Stimulated activated CD4-positive, alpha-beta T cell treated with anti-CD3 and anti-CD28 coated beads, Interleukin-15, amount 100 ng/mL, for 1 hour (primary cell): ENCODE data around the gene KRTAP22-1.

Source experiments
- DNase-seq, 2 donors: peaks; one replicate each; pipeline ENCODE4 v3.0.0-alpha.2; 2020; ENCODE audit warnings: low read depth in 1 of 2, low spot score in 1 of 2

The KRTAP22-1 gene

DNA sequence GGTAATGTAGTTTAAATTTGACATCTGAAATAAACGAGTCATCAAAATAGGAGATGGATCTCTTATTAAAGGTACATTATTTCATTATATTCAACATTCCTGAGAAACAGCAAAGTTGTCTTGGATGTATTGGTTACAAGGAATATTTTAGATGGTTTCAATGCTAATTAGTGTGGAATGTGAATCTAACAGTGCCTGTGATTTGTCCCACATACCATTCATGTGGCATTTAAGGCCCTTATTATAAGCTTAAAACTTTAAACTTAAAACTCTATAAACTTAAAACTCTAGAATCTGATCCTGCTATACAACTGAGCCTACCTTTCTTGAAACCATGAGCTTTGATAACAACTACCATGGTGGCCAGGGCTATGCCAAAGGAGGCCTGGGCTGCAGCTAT is at the start of gene KRTAP22-1:
Gene KRTAP22-1 (plus strand): TSS at position 301 of the 400 bp plus-strand sequence.
- DNase-seq: no peak

DNA sequence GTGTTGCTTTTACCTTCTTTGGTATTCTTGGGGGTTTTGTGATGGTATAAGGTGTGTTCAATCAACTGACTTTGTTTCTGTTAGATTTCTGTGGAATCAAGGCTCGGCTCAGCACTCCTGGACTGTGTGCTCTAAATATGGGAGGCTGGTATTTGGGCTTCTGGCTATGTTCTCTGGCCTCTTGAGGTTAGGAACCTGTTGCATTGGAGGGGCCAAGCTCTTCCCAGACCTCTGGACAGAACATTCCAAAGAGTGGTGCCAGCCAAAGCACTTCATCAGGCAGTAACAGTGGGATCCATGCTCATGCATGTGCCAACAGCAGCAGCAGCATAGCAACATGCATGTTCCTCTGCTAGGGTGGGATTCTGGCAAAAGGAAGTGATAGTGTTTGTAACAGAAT is 48.1 kb upstream of the KRTAP22-1 start:
- no peak for DNase-seq

DNA sequence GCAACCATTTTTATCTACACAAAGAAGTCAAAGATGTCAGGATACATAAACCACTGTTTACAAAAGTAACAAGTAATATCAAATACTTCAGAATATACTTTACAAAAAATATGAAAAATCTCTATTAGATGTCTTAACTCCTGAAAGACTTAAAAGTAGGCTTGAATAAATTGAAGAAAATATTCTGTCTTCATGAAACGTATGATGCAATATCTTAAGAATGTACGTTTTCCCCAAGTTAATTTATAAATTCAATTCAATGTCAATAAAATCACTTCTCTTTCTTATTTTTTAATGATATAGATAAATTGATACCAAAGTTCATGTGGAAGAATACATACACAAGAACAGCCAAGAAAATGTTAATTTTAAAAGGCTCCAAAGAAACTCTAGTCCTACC is 45.8 kb upstream of the KRTAP22-1 start:
- no peak for DNase-seq

DNA sequence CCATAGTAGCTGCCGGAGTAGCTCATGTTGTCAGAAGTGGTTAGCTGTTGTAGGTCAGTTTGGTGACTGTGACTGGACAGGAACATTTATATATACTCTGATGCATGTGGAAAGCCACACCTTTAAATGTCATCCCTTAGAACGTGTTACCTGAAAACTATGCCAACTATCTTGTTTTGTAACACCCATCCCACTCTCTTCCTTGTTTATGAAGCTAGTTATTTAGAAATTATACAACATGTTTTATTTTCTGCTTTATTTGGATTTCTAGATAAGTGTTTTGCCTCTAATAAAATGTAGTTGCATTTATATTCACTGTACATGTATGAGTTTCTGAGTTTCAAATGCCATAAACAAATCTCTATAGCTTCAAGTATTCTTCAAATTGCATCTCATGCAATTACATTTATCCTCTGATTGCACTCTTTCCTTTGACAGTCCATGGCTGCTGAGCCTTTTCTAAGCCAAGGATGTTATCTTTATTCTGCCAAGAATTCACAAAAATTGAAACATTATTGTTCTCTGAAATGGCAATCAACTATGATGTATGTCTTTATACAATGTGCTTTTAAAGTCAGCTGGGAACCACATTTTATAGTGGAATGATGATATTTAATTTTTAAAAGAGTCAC is 39.5 kb upstream of the KRTAP22-1 start, which contains the start of gene KRTAP19-7:
Gene KRTAP19-7 (minus strand): TSS at position 51 of the 632 bp plus-strand sequence. CDS start 25 bp downstream, at position 26.
- no peak for DNase-seq

DNA sequence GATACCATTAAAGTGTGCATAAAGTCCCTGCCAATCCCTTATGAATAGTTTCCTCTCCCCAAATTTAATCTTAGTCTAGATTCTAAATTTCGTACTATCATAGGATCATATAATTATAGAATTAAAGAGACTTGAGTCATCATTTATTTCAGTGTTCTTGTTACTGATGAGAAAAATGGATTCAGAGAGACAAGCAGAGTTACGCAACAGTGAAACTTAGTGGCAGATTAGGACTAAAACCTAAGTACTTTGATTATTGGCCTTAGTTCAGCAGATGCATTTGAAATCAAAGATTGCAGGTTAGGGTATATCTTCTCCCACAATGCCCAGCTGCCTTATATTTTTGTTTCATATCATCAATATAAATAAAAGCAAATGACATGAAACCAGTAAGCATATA is 38.9 kb upstream of the KRTAP22-1 start:
- DNase-seq: no peak

DNA sequence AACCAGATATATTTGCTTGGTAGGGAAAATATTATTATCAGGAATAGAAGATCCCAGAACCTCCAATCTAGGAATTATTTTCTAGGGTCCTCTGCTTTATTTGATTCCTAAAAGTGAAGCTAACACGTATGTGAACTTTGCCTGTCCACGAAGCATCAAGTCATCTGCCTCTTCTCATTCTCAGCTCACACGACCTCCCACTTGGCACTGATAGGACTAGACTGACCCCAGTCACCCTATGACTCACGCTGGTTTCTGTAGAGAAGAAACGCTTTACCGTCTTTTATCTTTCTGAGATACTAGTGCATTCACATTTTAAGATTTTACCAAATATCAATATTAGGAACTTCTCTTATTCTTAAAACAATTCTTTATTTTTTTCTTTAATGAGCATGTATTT is 37.8 kb upstream of the KRTAP22-1 start:
- no peak for DNase-seq

DNA sequence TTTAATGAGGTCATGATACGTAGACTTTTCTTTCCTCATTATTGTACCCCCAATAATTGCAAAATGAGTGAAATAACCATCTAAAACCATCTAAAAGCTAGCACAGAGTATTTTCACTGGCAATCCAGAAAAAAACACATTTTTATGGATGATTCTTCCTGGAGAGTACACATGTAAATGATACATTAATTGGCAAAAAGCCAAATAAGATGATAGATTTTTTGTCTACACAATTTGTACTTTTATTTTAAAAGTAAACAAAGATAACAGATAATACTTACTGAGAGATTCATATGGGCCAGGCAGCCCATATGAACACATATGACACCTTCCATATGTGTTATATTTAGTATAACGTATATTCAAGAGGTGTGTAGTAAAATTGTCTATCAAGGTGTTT is 37.3 kb upstream of the KRTAP22-1 start:
- no peak for DNase-seq

DNA sequence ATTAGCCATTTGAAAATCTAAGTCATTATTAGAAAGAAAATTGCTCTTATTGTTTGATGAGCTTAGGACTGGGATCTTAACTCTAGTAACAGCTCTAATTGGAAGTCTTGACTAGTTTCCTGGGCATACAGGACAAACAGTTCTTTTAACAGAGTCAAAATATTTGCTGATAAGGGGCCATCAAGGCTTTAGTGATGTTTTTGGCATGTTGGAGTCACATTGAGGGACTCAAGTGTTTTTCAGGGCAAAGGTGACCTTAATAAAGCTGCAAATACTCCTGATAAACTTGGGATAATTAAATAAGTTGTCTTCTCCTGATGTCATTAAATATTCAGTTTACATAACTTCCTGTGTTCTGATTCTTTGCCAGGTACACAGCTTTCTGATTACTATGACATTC is 33.3 kb upstream of the KRTAP22-1 start:
- no peak for DNase-seq

DNA sequence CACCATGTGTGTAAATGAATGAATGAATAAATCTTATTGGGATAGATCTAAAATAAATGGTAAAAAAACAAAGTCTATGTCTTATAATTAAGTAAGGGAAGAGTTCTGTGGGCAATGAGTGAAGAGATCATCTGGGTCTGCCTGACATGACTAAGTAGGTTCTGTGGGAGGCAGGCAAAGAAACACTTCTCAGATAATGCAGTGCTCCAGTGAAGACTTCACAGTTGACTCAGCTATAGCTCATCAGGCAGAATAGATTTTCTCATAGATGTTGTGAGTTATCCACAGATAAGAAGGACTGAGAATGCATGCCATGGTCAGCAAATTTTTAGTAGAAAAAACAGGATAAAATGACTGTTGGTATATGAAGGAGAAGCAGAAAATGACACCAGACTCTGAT is 23.1 kb upstream of the KRTAP22-1 start:
- DNase-seq: no peak

DNA sequence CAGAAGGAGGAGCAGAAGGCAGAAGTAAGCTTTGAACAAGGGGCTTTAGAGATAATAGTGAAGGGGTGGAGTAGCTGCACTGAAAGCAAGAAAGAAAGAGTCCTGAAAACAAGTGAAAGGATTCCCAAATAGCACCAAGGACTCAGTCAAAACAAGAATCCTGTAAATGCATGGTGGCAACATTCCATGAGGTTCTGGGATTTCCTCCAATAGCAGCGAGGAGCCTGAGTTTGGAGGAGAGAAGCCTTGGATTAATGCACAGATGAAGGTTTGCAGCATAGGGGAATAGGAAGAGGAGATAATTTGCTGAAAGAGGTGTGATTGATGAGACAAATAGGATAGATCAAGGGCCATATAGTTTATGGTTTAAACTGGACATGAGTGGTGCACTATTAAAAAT is 21.5 kb upstream of the KRTAP22-1 start:
- DNase-seq: no peak

DNA sequence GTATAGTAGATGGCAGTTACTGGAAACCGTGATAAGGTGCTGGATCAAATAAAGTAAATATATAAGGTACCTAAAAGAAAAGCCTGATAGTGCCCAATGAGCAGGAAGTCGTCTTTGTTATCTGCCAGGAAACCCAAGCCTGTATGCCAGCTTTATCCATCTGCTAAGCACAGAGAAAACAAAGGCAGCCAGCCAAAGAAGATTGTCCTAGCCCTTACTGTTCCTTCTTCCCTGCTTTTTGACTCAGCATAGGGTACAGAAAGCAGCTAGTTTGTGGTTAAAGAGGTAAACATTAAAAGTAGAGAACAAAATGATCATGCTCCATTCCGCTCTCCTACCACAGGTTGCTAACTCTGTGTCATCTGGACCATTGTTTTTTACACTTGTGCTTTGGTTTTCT is 20.8 kb upstream of the KRTAP22-1 start:
- DNase-seq: no peak

DNA sequence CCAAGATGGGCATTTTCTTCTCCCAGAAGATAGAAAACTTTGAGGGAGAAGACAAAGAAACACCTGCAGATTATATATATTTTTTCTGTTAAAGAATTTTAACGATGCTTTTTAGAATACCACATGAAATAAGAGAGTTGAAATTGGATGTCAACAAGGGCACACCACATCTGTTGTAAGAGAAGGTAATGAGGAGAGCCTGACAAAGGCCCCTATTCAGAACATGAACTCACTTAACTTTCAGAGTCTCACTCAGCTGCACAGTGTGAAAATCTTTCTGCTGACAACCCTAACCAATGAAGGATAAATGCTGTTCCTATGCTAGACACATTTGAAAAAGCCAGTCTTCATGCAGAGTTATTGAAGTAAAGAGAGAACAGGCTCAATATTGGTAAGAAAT is 18.0 kb upstream of the KRTAP22-1 start:
- DNase-seq: no peak

DNA sequence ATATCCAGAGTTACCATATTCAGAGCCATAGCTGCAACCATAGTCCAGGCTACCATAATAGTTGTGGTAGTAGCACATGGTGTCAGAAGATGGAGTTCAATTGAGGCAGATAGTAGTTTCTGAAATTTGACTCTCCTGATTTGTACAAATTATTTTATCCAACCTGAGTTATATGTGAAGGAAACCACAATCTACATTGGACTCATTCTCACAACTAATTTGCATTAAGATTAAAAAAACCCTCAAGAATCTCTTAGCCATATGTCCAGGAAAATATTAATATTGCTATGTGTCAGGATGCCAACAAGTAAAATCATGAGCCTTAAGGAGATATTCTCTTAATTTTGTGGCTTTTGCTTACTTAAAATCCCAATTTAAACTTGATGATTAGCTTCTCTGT is 10.6 kb upstream of the KRTAP22-1 start, which contains the start of gene KRTAP22-2:
Gene KRTAP22-2 (minus strand): TSS at position 101 of the 400 bp plus-strand sequence.
- DNase-seq: no peak

DNA sequence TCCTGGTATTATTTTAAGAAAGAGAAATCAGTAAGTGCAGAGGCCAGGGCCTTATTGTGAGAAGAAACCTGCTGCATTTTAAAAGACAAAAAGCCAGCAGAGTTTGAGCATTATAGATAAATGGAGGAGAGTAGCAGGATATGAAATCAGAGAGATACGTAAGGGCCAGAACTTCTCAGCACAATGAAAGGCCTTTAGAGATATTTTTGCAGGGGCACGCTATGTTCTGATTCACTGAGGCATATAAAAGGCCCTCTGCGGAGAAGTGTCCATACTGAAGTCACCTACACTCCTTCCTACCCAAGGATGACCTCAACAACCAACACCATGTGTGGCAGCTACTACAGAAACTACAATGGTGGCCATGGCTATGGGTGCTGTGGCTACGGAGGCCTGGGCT is 8.7 kb upstream of the KRTAP22-1 start, which contains the start of gene KRTAP6-3:
Gene KRTAP6-3 (plus strand): TSS at position 301 of the 400 bp plus-strand sequence. CDS start 6 bp downstream, at position 307.
- no peak for DNase-seq

DNA sequence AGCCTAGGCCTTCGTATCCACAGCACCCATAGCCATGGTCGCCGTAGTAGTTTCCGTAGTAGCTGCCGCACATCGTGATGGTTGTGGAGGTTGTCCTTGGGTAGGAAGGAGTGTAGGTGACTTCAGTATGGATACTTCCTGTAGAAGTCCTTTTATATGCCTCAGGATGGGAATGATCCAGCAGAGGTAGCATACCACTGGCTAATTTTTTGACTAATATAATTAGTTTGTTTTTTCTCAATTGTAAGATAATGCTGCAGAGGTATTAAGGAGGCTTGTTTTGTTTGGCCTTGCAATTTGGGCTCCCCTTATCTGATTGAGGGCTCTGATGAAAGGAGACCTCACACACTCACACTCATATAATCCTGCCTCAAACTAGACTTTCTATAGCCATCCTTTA is 2.1 kb upstream of the KRTAP22-1 start, which contains the start of gene KRTAP6-2:
Gene KRTAP6-2 (minus strand): TSS at position 101 of the 400 bp plus-strand sequence. CDS start 28 bp downstream, at position 73.
- DNase-seq: no peak

DNA sequence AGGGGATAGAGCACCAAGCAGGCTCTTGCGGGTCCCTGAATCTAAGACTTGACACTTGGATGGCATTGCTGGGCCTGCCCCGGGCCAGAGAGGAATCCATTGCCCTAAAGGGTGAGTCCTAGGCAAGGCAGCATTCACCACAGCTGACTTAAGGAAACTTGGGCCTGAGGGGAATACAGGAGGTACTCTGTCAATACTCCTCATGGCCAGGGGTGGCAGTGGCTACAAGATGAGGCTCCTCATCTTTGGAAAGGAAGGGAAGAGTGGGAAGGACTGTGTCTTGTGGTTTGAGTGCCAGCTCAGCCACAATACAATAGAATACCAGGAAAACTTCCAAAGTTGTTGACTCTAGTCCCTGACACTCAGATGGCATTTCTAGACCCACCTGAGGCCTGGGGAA is 5.1 kb downstream of the KRTAP22-1 start:
- DNase-seq: no peak

DNA sequence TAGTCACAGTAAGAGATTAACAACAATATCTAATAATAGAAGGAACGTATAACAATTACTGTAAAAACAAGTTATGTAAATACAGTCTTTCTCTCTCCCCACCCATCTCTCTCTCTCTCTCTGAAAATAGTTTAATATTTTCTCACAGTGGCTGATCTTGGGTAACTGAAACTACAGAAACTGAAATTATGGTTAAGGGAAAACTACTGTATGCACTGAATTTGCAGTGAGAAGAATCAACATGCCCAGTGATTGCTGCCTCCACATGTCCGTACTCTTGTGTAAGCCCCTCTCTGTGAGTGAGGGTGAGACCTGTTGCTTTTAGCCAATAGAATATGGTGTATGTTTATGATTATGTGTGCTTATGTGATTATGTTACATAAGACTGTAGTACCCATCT is 11.2 kb downstream of the KRTAP22-1 start:
- no peak for DNase-seq

DNA sequence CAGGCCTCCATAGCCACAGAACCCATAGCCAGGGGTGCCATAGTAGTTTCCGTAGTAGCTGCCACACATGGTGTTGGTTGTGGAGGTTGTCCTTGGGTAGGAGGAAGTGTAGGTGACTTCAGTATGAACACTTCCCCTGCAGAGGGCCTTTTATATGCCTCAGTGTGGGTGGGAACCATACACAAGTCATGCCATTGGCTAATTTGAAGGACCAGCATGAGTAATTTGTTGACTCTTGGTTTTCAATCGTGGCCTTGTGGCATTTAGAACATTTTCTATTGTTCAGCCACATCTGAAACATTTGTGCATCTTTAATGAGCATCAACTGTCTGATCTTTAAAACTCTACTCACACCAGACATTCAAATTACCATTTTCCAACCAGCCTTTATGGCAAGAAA is 12.9 kb downstream of the KRTAP22-1 start, which contains the start of gene KRTAP6-1:
Gene KRTAP6-1 (minus strand): TSS at position 95 of the 400 bp plus-strand sequence. CDS start 26 bp downstream, at position 69.
- DNase-seq: no peak

DNA sequence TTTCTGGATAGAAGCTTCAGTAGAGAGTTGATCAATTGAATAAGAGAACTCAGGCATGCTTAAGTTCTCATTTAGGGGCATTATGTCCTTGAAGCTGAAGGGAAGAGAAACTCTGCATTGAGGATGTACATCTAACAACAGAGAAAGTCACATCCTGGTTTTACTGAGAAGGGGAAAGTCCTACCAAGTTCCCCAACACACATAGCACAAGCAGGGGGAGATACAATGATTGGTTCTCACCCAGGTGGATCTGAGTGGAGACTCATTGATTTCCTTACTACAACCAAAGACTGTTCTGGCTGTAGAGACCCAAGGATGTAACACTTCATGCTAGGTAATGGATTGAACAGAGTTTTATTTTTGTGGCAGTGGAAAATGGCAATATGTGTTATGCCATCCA is 14.3 kb downstream of the KRTAP22-1 start:
- DNase-seq: no peak

DNA sequence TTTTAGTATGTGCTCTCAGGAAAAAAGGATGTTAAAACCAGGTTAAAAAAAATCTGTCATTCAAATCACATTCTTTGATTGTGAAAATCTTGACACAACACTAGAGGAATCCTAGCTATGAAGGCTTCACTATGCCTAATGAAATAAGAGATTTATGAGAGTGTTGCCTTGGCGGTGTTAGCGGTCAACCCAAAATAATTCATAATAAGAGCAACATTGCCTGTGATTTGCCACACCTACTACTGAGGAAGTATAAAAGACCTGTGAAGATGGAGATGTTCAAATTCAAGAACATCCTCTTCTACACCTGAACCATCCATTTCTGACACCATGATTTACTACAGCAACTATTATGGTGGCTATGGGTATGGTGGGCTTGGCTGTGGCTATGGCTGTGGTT is 15.2 kb downstream of the KRTAP22-1 start, which contains the start of gene KRTAP20-1:
Gene KRTAP20-1 (plus strand): TSS at position 301 of the 400 bp plus-strand sequence. CDS start 30 bp downstream, at position 331.
- DNase-seq: no peak

DNA sequence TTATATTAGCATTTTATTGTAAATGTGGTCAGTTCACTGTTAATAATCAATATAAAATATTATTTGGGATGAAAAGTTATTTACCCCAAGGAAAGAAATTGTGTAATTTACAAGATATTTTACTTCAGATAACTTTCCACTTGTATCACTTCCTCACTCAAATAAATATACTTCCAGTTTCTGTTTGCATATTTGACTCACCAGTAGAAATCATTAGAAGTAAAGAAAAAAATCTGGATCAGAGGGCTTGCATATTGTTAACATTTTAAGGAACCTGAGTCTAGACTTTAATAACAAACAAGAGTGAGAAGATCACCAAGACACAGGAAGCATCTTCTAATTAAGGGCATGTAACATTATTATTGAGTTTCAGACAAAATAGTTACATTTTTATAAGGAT is 19.2 kb downstream of the KRTAP22-1 start:
- no peak for DNase-seq

DNA sequence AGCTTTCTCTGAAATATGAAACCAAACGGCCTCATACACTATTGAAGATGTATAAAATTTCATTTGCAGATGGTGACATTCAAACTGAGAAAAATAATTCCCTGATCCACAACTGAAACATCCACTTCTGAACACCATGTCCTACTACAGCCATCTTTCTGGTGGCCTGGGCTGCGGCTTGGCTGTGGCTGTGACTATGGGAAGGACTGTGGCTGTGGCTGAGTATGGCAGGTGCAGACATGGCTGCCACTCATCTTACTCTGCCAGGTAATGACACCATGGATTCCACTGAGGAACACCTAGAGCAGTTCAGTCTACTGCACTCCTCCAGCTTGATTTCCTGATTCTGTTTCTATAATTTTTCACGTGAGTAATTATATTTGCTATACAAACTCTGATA is 19.6 kb downstream of the KRTAP22-1 start, which contains the start of gene KRTAP20-4:
Gene KRTAP20-4 (plus strand): TSS at position 106 of the 400 bp plus-strand sequence.
- no peak for DNase-seq

DNA sequence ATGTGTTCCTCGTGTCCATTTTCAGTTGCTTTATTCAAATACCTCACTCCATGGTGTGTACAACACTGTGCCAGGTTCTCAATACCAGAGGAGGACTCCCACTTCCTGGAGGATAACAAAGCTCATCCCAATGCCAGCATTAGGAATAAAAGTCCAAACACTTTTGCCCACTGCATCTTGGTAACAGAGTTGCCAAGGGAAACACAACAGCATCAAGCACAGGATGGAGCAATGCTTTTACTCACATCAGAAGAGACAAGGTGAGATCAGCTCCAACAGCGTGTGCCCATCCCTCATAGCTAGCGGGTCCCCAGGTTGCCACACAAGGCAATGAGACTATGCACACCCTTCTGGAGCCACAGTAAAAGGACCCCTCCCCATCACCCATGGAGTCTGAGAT is 22.5 kb downstream of the KRTAP22-1 start:
- DNase-seq: no peak
